C4-2B (cell line): ENCODE data around the gene RIN3.

Experiments
- CTCF ChIP-seq: fragments of 450-650 bp; conservative IDR thresholded peaks from 2 replicates; pipeline ENCODE4 v1.5.1; 2017; ENCODE audit warnings: mild to moderate bottlenecking
- ZFX ChIP-seq: fragments of 450-650 bp; IDR thresholded peaks from 2 replicates; pipeline ENCODE4 v1.6.1; 2017

GRCh38 chr14:92652413-92653151 lies 139.0 kb downstream of the RIN3 start:
- TF ChIP-seq CTCF = no peak
- no peak for TF ChIP-seq ZFX
